Thymus (tissue), 11 donors: ENCODE results near the gene PPP3CA. TPM values are rescaled to one million over a fixed set of nuclear protein-coding genes. Genes with fewer than 3 reads are reported as not detected.

ENCODE experiments used
- DNase-seq, 9 donors: peaks; one replicate each; pipeline ENCODE4 v3.0.0-alpha.2; 2013; ENCODE audit warnings: low spot score in 9 of 9, low read depth in 6 of 9, missing footprints in 1 of 9
- H3K27ac ChIP-seq, 2 donors: one replicate each; pipeline ENCODE4 v1.5.1; 2013; ENCODE audit warnings: control low read depth in 1 of 2, low read depth in 1 of 2, low read length in 1 of 2, mild to moderate bottlenecking in 1 of 2, moderate library complexity in 1 of 2
- H3K27me3 ChIP-seq, 2 donors: one replicate each; pipeline ENCODE4 v1.5.1; 2013; ENCODE audit warnings: low read length in 1 of 2; ENCODE audit not compliant: control insufficient read depth in 2 of 2, insufficient read depth in 1 of 2
- H3K36me3 ChIP-seq, 2 donors: one replicate each; pipeline ENCODE4 v1.5.1; 2013; ENCODE audit warnings: low read length in 1 of 2, mild to moderate bottlenecking in 1 of 2, moderate library complexity in 1 of 2; ENCODE audit not compliant: control insufficient read depth in 2 of 2, insufficient read depth in 2 of 2
- H3K4me1 ChIP-seq, 2 donors: one replicate each; pipeline ENCODE4 v1.5.1; 2013; ENCODE audit warnings: low read length in 2 of 2; ENCODE audit not compliant: control insufficient read depth in 2 of 2, insufficient read depth in 2 of 2
- H3K4me3 ChIP-seq, 2 donors: one replicate each; pipeline ENCODE4 v1.5.1; 2013; ENCODE audit warnings: low read length in 2 of 2, control low read depth in 1 of 2, mild to moderate bottlenecking in 1 of 2
- H3K9me3 ChIP-seq, 2 donors: one replicate each; pipeline ENCODE4 v1.5.1; 2013; ENCODE audit warnings: low read length in 1 of 2, mild to moderate bottlenecking in 1 of 2; ENCODE audit not compliant: control insufficient read depth in 2 of 2, insufficient read depth in 1 of 2
- WGBS: extraction: QIAGEN DNeasy Blood & Tissue Kit; methylation state at CpG from one replicate; pipeline ENCODE4 v1.1.7; 2013; 5-methylcytosine and 5-hydroxymethylcytosine counted together
- polyA plus RNA-seq: library from polyadenylated mRNA; stranded (reverse); fragments of 200-250 nt; gene quantifications from one replicate; pipeline ENCODE4 v1.2.3, GENCODE V29; 2013
- total RNA-seq: library from RNA; stranded (reverse); fragments of 120-200 nt; gene quantifications from one replicate; pipeline ENCODE4 v1.2.4, GENCODE V29; 2013
- donor health status: healthy.

Gene PPP3CA
- total and polyA plus RNA-seq, 2 donors: 12.9 to 17.3 TPM

GRCh38 chr4:101339332-101339731 lies 8.0 kb downstream of the PPP3CA start:
- DNase-seq: no peak
- Histone ChIP-seq H3K4me1 (no peaks in the 10 kb centered on the region), H3K4me3 (no peak overlapping the region), H3K36me3 (no peaks in the 10 kb centered on the region), H3K9me3 (no peaks in the 10 kb centered on the region), H3K27me3 (no peaks in the 10 kb centered on the region), H3K27ac (no peak overlapping the region)
- WGBS: 100% methylated on average over 2 of the region's 2 CpGs

DNA sequence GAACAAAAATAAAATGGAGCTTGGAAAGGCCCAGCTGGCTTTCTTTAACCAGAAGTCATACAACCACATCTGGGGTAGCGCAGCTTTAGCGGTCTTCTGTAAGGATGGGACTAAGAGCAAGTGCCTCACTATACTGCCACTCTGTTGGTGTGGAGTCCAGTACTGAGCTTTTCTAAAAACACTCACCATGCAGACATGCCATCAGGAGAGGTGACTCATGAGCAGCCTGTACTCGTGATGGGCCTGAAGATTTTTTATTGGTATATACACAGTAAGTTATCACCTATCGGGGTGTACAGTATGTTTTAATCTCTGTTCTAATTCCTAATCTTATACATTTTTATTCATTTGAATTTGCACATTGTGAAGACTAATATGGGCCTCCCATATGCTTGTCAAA lies 9.6 kb downstream of the PPP3CA start:
- no peak overlapping the region for H3K4me3 ChIP-seq
- H3K9me3 ChIP-seq: no peaks in the 10 kb centered on the region
- 99% methylated on average over 4 of the region's 4 CpGs for WGBS
- no peak overlapping the region for H3K27ac ChIP-seq
- no peaks in the 10 kb centered on the region for H3K4me1 ChIP-seq
- no peaks in the 10 kb centered on the region for H3K36me3 ChIP-seq
- no peaks in the 10 kb centered on the region for H3K27me3 ChIP-seq
- no peak for DNase-seq

GRCh38 chr4:101334963-101335572 lies 12.3 kb downstream of the PPP3CA start:
- H3K4me3 ChIP-seq: no peak overlapping the region
- H3K36me3 ChIP-seq: no peaks in the 10 kb centered on the region
- 95% methylated on average over 6 of the region's 6 CpGs for WGBS
- H3K4me1 ChIP-seq: no peaks in the 10 kb centered on the region
- no peaks in the 10 kb centered on the region for H3K9me3 ChIP-seq
- DNase-seq: no peak
- H3K27ac ChIP-seq: no peak overlapping the region
- H3K27me3 ChIP-seq: no peaks in the 10 kb centered on the region

DNA sequence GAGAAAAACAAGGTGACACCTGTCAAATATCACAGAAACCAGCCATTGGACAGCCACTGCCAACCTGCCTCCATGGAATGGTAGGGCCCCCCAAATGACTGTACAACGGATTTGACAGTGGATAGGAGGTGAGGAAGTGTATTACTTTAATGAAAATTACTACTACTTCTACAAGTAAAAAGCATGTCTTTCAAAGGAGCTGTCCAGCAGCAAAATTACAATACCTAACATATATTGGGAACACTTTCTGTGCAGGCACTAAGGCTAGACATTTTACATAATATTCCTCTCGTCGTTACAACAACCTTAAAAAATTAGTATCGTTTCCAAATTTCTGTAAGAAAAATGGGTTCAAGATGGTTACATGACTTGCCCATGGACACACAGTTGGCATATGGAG lies 14.9 kb downstream of the PPP3CA start:
- Histone ChIP-seq H3K36me3 (no peaks in the 10 kb centered on the region), H3K4me3 (no peak overlapping the region), H3K9me3 (no peaks in the 10 kb centered on the region), H3K27me3 (no peaks in the 10 kb centered on the region), H3K4me1 (peaks cover 7 to 11% of the 10 kb centered on the region in 2 donors), H3K27ac (no peak overlapping the region)
- 98% methylated on average over 4 of the region's 4 CpGs for WGBS
- DNase-seq: no peak

DNA sequence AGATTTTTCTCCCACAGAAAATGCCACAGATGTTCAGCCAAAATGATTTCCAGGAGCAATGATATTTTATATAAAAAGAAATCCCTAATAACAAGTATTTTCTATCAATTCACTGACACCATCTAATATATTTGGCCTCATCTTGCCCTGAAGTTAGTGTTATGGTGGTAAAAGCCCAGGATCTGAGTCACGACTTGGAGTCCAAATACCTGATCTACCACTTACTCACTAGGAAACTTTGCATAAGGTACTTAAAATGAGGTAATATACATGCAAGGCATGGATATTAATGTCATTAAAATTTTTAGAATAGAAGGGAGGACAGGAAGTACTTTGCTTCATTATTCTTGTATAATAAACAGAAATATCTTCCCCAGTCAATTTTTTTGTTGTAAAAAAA lies 16.3 kb downstream of the PPP3CA start:
- Histone ChIP-seq H3K36me3 (no peaks in the 10 kb centered on the region), H3K27ac (no peak overlapping the region), H3K4me3 (no peak overlapping the region), H3K4me1 (peaks cover 7 to 11% of the 10 kb centered on the region in 2 donors), H3K9me3 (no peaks in the 10 kb centered on the region), H3K27me3 (no peaks in the 10 kb centered on the region)
- DNase-seq: no peak
- 93% methylated on average over 1 of the region's 1 CpG for whole genome bisulfite sequencing

DNA sequence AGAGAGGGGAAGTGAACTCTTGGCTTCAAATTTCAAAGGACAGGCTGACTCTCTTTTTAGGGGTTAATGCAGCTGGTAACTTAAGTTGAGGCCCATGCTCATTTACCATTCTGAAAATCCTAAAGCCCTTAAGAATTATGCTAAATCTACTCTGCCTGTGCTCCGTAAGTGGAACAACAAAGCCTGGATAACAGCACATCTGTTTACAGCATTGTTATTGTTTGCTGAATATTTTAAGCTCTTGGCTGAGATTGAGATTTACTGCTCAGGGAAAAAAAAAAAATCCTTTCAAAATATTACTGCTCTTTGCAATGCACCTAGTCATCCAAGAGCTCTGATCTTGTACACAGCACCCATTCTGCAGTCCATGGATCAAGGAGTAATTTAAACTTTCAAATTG lies 17.7 kb downstream of the PPP3CA start:
- no peaks in the 10 kb centered on the region for H3K9me3 ChIP-seq
- no peaks in the 10 kb centered on the region for H3K27me3 ChIP-seq
- no peak overlapping the region for H3K4me3 ChIP-seq
- H3K36me3 ChIP-seq: no peaks in the 10 kb centered on the region
- no peak overlapping the region for H3K27ac ChIP-seq
- 97% methylated on average over 1 of the region's 1 CpG for WGBS
- no peak for DNase-seq
- peaks cover 7 to 11% of the 10 kb centered on the region in 2 donors for H3K4me1 ChIP-seq

DNA sequence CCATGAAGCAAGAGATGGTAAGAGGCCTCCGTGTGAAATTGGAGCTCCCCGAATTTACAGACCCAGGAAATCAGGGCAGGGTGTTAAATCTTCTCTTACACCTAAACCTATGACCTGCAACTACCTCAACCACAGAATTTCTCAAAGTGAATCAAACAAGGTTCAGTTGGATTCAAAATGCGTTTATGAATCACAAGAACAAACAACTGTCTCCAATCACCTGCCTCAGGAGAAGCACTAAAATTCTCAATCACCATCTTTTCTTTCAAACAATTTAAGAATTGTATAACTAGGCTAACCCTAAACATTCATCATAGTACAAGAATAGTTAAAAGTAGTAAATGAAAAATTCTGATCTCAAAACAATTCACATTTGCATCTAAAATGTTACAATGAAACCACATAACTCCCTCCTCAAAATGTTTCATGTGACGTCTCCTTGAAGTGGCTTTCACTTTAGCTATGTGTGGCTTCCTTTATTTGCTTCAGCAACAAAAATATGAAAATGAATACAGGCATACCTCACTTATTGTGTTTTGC lies 19.2 kb downstream of the PPP3CA start:
- H3K4me1 ChIP-seq: peaks cover 7 to 11% of the 10 kb centered on the region in 2 donors

DNA sequence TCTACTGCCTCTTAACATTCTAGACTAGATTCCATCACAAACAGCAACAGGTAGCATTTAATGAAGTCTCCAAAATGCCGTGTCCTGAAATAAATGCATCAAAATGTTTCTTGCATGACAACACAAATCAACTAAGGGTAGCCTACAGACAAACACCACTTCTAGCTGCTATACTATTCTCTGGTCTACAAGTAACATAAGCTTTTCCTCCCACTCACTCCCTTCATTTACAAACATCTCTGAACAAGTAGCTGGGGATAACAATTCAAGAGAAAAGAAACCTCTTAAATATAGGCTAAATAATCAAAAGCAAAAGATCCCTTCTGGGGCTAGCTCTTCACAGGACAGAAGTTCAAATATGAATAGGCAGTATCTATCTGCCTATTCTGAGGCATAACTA lies 20.8 kb downstream of the PPP3CA start:
- no peaks in the 10 kb centered on the region for H3K27me3 ChIP-seq
- no peak overlapping the region for H3K27ac ChIP-seq
- H3K9me3 ChIP-seq: no peaks in the 10 kb centered on the region
- no peak for DNase-seq
- no peak overlapping the region for H3K4me3 ChIP-seq
- peaks cover 7 to 11% of the 10 kb centered on the region in 2 donors for H3K4me1 ChIP-seq
- H3K36me3 ChIP-seq: no peaks in the 10 kb centered on the region
- 95% methylated on average over 1 of the region's 1 CpG for WGBS

More for the DNA sequence above, 19.2 kb downstream of the PPP3CA start:
- Histone ChIP-seq H3K36me3 (no peaks in the 10 kb centered on the region), H3K27ac (peak overlapping the region in 1 of 2 donors; percentile 33), H3K9me3 (no peaks in the 10 kb centered on the region), H3K4me3 (no peak overlapping the region), H3K27me3 (no peaks in the 10 kb centered on the region)
- peak; percentile 24 to 91 (median 69) for DNase-seq
- WGBS: 32% methylated on average over 4 of the region's 4 CpGs

DNA sequence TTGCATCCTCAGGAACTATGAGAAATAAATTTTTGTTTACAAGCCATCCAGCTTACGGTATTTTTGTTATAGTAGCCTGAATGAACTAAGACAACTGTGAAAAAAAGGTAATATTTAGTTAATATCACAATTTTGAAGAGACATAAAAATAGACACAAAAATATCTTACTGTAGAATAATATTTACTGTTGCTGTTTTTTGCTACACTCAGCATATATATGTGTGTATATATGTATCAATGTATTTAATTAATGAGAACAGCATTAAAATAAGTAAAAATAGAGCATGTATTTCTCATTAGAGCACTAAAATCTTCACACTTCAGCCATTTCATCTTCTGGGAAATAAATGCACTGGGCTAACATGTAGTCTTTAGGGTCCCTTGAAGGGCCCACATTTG lies 24.6 kb downstream of the PPP3CA start:
- Histone ChIP-seq H3K27ac (no peak overlapping the region), H3K27me3 (no peaks in the 10 kb centered on the region), H3K9me3 (no peaks in the 10 kb centered on the region), H3K4me3 (no peak overlapping the region), H3K4me1 (peaks cover 0 to under 1% of the 10 kb centered on the region in 2 donors), H3K36me3 (no peaks in the 10 kb centered on the region)
- 98% methylated on average over 1 of the region's 1 CpG for WGBS
- DNase-seq: no peak
